ENCODE results near the gene CD36. TPM values are rescaled to one million over a fixed set of nuclear protein-coding genes. Genes with fewer than 3 reads are reported as not detected.

The CD36 gene
- 2,225 TPM for total RNA-seq
- long read RNA-seq, transcript CD36-204 (12 exons, 1,686 nt) = minor isoform, 28 of 4,270 reads
- long read RNA-seq, transcript CD36-201 (14 exons, 2,094 nt) = minor isoform, 372 of 4,270 reads
- long read RNA-seq, transcript CD36-214 (15 exons, 2,298 nt) = minor isoform, 798 of 4,270 reads
- long read RNA-seq, transcript CD36-202 (14 exons, 1,942 nt) = major isoform, 1,910 of 4,270 reads
- long read RNA-seq, partial matches to known transcripts = 330 of 4,270 reads
- long read RNA-seq, other reads (novel, unspliced or antisense) = 790 of 4,270 reads

GRCh38 chr7:80637911-80638765, at the start of gene CD36:
CD36 (plus strand) TSS chr7:80638642; CDS start chr7:80646741, 8,099 bp downstream.
- no peak for DNase-seq (ENCODE audit: low spot score)

- no peak for DNase-seq (ENCODE audit: low spot score)
These were observed 48.8 kb upstream of the CD36 start for GRCh38 chr7:80589631-80590030.

GRCh38 chr7:80591654-80592053, 46.8 kb upstream of the CD36 start:
- no peak for DNase-seq (ENCODE audit: low spot score)

DNA sequence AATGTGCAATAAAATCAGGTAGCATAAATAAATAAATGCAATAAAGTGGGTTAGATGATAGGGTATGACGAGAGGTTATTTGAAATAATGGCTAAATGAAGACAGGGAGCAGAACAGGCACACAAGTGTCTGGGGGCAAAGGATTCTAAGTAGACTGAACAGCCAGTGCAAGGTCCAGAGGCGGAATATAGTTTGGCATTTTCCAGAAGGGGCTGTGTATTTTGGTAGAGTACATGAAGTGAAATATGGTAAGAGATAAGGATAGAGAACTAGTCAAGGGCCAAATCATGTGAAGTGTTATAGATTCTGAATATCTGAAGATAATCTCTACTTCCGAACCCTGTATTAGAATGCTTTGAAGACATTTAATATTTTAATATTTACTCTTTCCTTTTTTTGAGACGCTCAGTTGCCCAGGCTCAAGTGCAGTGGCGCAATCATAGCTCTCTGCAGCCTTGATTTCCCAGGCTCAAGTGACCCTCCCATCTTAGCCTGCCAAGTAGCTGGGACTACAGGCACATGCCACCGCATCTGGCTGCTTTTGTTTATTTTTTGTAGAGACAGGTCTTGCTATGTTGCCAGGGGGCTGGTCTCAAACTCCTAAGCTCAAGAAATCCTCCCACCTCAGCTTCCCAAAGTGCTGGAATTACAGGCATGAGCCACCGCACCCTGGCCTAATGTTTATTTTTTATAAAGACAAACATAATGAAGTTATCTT, 44.4 kb upstream of the CD36 start:
- no peak for DNase-seq (ENCODE audit: low spot score)

DNA sequence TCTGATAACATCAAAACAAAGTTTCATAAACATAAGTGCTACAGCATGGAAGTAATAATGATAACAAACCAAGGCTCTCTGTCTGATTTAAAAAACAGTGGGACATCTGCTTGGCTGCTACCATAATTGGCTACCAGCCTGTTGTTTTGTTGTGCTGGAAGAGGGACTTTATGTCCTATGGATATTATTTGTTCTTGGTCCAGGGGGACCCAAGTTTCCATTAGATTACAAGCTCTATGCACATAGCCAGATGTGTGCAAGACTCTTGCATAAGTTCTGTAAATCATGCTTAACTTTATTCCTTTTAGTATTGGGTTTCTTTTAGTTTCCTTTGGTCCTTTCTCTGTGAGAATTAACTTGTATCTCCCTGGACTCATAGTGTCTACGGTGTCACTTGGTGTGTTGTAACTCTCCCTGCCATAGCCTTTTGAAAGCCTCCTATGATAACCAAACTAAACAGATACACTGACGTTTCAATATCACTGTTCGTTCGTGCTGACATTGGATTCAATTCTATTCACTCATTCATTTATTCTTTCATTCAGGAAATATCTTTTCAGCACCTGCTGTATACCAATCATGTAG, 41.4 kb upstream of the CD36 start:
- no peak for DNase-seq (ENCODE audit: low spot score)

- DNase-seq (ENCODE audit: low spot score) = no peak
These were observed 40.6 kb upstream of the CD36 start for GRCh38 chr7:80597875-80598274.

DNA sequence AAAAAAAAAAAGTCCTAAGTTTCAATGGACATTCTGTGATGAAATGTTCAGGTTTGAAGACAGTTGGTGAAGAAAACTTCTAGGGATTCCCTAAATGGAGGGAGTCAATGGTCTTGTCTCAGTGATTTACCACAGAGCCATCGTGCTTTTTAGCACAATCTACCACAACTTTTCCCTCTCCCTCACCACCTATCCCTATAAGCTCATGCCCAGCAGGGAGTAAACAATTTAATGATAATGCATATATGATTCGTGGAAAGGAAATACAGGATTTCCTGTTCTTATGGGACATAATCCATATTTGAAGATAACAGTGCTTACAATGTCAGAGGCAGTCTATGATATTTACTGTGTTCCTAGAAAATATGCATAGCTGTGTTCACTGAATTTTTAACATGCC, 38.4 kb upstream of the CD36 start:
- DNase-seq (ENCODE audit: low spot score) = no peak

DNA sequence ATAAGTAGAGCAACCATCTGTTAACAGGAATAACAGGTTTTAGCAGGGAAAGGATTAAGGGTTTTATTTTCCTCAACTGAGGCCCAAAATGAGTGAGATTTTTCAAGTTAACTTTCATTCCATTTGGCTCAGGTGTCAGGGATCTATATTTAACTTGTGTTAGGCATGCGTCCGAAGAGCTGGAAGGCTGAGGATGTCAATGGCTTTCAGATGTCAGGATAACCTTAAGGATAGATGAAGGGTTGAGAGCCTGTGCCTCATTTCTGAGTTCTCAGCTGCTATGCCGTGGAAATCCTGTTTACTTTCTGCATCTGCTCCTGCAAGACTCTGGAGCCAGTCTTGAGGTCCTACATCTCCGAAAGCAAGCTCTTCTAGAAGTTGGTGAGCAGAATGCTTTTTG, 36.4 kb upstream of the CD36 start:
- no peak for DNase-seq (ENCODE audit: low spot score)

DNA sequence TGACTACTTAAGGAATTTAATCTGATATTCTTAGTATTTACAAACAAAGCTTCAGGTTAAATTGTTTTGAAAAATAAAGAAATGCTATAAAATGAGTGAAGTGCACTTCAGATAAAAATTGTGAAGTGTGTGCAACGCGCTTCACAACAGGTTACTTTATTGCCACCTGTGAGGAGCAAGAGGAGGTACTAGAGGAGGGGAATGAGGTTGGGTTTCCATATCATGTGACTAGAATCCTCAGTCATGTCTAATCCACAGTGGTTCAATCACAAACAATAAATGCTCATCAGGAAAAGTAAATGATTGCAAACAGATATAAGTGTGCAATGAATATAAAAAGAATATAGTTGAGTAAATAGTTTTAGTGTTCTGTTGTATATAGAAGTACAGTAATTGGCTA, 34.5 kb upstream of the CD36 start:
- no peak for DNase-seq (ENCODE audit: low spot score)

DNA sequence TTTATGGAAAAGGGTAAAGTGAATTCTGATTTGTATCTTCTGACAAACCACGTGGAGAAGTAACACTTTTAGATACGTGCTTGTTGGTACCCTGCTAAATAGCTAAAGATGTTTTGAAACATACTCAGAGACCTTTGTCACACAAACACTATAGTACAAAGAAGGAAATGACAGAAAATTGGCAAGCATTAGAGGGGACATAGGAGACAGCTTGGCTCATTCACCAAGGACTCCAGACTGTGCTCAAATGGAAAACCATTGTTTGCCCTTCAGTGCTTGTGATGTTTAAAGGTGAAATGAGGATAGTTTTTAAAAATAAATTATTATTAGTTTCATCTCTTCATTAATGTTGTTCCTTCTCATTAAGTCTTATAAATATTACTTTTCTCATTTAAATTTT, 34.0 kb upstream of the CD36 start:
- DNase-seq (ENCODE audit: low spot score) = no peak

DNA sequence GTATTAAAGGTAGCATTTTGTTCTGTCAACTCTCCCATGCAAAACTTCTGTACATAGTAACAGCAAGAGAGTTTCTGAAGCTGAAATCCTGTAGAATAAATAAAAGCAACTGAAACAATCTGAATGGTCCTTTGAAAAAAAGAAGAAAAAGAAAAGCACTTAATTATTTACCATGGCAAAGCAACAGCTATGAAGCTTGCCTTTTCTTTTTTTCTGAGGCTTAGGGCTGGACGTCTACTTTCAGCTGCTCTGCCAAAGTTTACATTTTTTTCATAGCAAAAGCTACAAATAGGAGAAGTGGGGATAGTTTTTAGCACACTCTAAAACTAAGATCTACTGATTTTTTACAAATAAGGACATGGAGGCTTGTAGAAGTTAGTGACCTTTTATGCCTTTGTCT, 31.3 kb upstream of the CD36 start:
- DNase-seq (ENCODE audit: low spot score) = no peak

GRCh38 chr7:80608336-80608735, 30.1 kb upstream of the CD36 start:
- no peak for DNase-seq (ENCODE audit: low spot score)

GRCh38 chr7:80609751-80610150, 28.7 kb upstream of the CD36 start:
- no peak for DNase-seq (ENCODE audit: low spot score)

DNA sequence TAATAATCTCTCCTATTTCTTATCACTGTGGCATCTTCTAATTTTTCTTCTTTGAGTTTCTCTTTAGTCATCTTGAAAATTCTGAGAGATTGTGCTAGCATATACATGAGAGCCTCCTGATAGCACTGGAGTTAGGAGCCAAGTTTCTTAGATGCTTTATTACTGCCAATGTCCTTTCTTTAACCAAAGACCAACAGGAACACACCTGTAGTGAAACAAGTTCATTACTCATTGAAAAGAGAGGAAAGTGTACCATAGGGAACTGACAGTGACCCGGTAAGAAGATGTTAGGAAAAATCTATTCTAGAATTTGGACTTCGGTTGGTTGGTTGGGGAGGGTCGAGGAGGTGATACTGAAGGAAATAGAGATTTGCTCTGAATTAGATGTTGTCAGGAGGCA, 27.1 kb upstream of the CD36 start:
- DNase-seq (ENCODE audit: low spot score) = no peak

DNA sequence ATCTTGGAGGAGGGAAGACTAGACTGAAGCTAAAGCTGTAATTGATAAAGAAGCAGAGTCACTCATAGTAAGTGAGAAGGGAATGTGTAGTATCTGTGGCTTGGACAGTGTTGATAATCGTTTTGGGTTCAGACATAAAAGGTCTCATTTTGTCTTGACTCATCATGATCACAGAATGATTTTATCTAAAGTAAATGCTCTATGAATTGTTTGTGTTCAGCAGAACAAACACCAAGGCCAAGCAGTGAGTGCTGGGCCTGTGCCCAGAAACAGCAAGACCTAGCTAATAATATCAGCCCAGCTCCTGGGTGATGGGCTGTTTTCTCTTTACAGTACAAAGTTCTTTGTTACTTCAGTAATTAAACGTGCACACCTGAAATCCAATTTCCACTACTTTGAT, 26.7 kb upstream of the CD36 start:
- no peak for DNase-seq (ENCODE audit: low spot score)

GRCh38 chr7:80612880-80613279, 25.6 kb upstream of the CD36 start:
- no peak for DNase-seq (ENCODE audit: low spot score)

- DNase-seq (ENCODE audit: low spot score) = no peak
These were observed 24.9 kb upstream of the CD36 start for GRCh38 chr7:80613519-80613918.

GRCh38 chr7:80614851-80615271, 23.6 kb upstream of the CD36 start:
- no peak for DNase-seq (ENCODE audit: low spot score)

DNA sequence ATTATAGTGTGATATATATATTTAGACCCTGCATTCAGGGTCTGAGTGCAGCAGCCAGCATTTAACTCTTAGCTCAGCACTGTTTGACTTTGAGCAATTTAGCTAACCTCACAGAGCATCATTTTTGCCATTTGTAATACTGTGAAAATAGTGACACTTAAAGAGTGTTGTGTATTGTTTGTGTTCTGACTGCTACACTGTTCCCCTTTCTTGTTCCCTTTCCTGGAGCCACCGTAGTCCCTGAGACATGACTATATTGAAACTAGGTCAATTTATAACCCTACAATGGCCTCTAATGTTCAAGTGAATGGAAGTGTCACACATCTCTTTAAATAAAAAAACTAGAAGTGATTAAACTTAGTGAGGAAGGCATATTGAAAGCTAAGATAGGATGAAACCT, 20.3 kb upstream of the CD36 start:
- DNase-seq (ENCODE audit: low spot score) = no peak

DNA sequence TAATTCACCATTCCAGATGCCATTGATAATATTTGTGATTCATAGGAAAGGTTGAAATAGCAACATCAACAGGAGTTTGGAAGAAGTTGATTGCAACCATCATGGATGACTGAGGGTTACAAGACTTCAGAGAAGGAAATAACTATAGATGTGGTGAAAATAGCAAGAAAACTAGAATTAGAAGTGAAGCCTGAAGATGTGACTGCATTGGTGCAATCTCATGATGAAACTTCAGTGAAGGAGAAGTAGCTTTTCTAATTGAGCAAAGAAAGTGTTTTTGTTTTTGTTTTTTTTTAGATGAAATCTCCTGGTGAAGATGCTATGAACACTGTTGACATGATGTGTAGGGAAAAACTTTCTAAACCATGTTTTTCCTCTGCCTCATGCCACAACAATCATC, 18.7 kb upstream of the CD36 start:
- no peak for DNase-seq (ENCODE audit: low spot score)

GRCh38 chr7:80622541-80622940, 15.9 kb upstream of the CD36 start:
- DNase-seq (ENCODE audit: low spot score) = no peak
